Measurements from ENCODE around the gene PRRC2B.
"Not testable (repeated sequence)": the region's sequence is repeated elsewhere in the genome, so short reads cannot be mapped to it uniquely, and the experiment has no call there.

PRRC2B gene

DNA sequence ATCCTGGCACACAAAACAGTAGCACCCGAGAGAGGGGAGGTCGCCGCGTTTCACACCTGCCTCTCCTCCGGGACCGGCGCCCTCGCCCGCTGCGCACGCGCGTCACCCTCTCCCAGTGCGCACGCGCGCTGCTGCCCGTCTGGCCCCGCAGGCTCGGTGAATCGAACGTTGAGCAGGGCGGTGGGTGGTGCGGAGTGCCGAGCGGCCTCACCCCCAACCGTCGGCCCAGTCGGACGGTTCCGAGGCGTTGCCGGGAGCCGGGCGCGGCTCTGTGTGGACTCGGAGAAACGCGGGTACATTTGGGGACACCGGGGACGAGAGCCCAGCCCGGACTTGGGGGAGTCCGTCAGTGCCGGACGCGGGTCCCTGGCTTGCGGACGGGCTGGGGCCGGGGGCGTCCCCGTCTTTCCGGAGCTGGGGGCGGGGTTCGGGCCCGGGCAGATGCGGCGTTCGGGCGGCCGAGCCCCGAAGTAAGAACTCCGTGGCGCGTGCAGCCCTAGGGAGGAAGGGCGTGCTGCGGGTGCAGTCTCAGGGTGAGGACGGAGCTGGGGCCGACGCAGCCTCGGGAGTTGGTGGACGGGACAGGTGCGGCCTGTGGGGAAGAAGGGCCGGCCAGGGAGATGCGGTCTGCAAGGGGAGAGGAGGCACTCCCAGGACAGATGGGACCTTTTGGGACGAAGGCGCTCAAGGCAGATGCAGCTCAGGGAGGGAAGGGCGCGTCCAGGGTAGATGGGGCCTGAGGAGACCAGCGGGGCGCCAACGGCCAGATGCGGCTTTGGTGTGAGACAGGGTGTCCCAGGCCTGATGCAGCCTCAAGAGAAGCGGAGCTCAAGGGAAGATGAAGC lies 109.1 kb downstream of the PRRC2B start, which contains the start of gene POMT1:
TSS of gene POMT1 (plus strand) at position 138 of the 845 bp plus-strand sequence. CDS start 1,301 bp downstream, outside the sequence.
- DNase-seq (ENCODE audit: low read depth, low spot score): no peak
- H3K27ac ChIP-seq: no peak within 1 kb of the TSS

DNA sequence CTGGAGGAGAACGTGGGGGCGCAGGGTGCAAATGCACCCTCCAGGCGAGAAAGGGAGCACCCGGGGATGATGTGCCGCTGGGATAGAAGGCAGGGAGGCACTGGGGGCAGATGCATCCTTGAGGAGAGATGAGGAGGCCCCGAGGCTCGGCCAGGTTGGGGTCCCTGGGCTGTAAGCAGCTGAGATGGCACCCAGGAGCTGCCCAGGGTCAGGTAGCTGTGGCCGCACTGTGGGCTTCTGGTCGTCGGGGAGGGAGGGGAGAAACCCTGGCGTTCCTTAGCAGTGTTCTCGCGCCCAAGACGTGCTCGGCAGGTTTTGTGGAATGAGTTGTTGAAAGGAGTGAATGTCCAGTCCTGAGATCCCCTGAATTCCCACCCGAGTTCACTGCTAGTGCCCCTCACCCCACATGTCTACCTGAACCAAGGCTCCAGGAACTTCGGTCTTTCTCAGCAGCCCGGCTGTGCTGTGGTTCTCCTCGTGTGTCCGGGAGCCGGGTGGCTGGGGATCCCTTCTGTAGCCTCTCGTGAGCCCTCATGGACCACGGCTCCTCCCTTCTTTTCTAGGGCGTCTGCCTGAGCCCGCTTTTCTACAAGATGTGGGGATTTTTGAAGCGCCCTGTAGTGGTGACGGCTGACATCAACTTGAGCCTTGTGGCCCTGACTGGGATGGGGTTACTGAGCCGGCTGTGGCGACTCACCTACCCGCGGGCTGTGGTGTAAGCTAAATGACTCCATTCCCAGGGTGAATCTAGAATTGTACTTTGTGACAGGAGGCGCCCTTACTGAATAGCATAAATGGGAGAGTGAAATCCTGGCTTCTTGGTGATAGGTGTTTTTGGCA lies 110.0 kb downstream of the PRRC2B start:
- DNase-seq (ENCODE audit: low read depth, low spot score): no peak
- H3K27ac ChIP-seq: no peak overlapping the region

DNA sequence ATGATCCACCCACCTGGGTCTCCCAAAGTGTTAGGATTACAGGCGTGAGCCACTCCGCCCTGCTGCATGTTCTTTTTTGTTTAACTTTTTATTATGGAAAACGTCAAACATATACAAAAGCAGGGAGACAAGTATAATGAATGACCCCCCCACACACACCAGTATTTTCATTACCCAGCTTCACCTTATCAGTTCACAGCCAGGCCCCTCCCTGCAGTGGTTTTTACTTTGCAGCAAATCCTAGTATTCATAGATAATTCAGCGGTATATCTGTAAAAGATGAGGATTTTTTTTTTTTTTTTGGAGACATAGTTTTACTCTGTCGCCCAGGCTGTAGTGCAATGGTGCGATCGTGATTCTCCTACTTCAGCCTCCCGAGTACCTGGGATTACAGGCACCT lies 111.1 kb downstream of the PRRC2B start:
- no peak for DNase-seq (ENCODE audit: low read depth, low spot score)
- no peak overlapping the region for H3K27ac ChIP-seq

DNA sequence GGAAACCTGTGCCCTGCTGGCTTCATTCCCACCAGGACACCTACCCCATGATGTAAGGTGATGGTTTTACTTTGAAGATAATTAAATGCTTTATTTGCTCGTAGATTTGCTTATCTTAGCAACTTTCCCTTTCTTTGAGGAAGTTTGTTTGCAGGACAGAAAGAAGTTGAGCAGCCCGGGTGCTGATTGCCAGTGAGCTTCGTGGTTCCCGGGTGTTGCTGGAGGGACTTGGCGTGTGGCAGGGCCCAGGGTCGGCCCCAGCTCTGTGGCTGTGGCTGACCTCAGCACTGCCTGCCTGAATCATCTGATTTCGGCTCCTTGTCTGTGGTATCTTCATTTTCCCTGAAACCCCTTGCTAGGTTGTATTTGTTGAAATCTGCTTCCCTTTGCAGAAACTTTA lies 117.5 kb downstream of the PRRC2B start:
- H3K27ac ChIP-seq: no peak overlapping the region
- no peak for DNase-seq (ENCODE audit: low read depth, low spot score)

DNA sequence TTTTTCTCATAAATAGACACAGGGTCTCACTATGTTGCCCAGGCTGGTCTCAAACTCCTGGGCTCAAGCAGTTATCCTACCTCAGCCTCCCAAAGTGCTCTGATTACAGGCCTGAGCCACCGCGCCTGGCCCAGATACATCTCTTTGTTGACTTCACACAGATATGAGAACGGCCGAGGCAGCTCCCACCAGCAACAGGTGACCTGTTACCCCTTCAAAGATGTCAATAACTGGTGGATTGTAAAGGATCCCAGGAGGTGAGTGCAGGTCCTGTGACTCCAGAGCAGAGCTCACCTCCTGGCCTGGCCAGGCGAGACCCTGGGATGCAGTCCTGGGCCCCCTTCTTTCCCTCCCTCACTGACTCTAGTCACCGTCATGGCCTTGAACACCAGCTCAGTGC lies 118.0 kb downstream of the PRRC2B start:
- no peak for DNase-seq (ENCODE audit: low read depth, low spot score)
- H3K27ac ChIP-seq: no peak overlapping the region

DNA sequence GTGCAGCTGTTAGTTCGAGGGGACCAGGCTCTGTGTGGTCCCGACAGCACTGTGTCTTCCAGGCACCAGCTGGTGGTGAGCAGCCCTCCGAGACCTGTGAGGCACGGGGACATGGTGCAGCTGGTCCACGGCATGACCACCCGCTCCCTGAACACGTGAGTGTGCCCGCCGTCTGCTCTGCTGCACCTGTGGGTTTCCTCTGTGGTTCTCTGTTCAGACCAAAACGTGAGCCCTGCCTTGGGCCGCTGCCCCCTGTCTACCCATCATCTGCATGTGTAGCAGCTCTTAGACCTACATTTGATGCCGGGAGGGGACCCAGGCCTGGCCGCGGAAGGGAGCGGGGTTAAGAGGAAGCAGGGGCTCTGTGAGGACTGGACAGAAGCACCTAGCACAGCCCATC lies 119.3 kb downstream of the PRRC2B start:
- DNase-seq (ENCODE audit: low read depth, low spot score): no peak
- no peak overlapping the region for H3K27ac ChIP-seq

DNA sequence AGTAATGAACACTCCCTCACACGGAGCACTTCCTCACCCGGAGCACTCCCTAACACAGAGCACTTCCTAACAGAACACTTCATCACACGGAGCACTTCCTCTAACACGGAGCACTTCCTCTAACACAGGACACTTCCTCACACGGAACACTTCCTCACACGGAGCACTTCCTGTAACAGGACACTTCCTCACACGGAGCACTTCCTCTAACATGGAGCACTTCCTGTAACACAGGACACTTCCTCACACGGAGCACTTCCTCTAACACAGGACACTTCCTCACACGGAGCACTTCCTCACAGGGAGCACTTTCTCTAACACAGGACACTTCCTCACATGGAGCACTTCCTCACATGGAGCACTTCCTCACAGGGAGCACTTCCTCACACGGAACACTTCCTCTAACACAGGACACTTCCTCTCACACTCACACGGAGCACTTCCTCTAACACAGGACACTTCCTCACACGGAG lies 121.7 kb downstream of the PRRC2B start:
- DNase-seq (ENCODE audit: low read depth, low spot score); H3K27ac ChIP-seq: not testable (repeated sequence)

DNA sequence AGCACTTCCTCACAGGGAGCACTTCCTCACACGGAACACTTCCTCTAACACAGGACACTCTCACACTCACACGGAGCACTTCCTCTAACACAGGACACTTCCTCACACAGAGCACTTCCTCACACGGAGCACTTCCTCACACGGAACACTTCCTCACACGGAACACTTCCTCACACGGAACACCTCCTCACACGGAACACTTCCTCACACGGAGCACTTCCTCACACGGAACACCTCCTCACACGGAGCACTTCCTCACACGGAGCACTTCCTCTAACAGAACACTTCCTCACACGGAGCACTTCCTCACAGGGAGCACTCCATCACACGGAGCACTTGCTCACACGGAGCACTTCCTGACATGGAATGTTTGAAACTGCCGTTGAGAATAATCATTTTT lies 122.2 kb downstream of the PRRC2B start:
- no peak for DNase-seq (ENCODE audit: low read depth, low spot score)
- H3K27ac ChIP-seq: no peak overlapping the region

DNA sequence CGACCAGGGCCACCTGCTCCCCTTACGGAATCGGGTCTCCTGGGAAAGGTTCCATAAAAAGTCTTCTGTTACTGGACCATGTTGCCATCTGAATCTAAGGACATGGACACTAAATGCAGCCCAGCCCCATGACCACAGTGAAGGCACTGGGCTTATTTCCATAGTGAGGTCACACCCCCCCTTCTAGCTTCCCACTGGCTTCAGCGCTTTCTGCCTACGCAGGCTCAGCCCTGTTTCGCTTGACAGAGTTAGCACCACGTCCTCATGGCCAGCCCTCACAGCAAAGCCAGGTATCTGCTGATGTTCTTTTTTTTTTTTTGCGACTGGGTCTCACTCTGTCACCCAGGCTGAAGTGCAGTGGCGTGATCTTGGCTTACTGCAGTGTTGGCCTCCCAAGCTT lies 123.0 kb downstream of the PRRC2B start:
- no peak for DNase-seq (ENCODE audit: low read depth, low spot score)
- H3K27ac ChIP-seq: no peak overlapping the region

DNA sequence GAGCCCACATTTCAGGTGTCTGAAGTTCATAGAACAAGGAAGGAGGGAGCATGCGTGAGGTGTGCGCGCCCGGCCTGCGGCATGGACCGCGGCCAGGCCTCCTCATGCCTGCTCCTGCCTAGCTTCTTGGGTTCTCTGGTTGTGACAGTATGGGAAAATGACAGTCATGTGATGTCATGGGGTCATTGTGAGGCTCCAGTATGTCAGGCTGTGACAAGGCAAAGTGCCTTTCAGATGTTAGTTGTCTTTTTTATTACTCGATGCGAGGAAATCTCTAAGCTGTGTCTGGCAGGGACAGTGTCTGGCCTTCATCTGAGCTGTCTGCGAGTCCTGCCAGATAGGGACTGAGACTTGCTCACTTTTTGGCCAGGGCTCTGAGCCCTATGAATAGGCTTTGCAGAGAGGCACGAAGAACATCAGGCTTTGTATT lies 123.9 kb downstream of the PRRC2B start:
- H3K27ac ChIP-seq: no peak overlapping the region
- DNase-seq (ENCODE audit: low read depth, low spot score): no peak

DNA sequence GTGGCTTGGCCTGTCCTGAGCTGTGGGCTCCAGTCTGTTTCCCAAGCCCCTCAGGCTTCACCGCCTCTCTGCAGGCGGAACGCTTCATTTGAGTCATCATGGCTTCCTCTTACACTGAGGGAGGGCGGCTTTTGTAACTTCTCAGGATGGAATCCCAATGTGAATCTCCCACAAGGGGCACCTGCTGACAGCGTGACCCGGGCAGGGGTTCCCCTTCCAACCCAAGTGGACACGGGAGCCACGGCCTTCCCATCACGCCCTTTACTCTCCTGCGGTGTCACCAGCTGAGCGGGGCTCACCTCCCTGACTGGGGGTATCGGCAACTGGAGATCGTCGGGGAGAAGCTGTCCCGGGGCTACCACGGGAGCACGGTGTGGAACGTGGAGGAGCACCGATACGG lies 124.7 kb downstream of the PRRC2B start:
- DNase-seq (ENCODE audit: low read depth, low spot score): no peak
- no peak overlapping the region for H3K27ac ChIP-seq

DNA sequence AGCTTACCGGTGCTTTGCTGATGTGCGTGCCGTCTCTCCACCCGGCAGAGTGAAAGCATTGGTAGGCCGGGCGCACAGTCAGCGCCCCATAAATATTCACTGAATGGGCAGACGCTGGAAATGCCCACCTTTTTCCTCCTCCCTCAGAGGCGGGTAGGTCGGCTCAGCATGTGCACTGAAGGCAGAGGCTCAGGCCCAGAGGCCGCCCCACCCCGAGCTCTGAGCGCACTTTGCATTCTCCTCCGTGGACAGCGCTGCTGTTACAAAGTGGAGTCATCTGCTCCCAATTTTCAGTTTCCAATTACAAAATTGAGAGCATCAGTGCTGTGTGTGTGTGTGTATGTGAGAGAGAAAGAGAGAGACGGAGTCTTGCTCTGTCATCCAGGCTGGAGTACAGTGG lies 126.6 kb downstream of the PRRC2B start:
- DNase-seq (ENCODE audit: low read depth, low spot score): no peak
- no peak overlapping the region for H3K27ac ChIP-seq

DNA sequence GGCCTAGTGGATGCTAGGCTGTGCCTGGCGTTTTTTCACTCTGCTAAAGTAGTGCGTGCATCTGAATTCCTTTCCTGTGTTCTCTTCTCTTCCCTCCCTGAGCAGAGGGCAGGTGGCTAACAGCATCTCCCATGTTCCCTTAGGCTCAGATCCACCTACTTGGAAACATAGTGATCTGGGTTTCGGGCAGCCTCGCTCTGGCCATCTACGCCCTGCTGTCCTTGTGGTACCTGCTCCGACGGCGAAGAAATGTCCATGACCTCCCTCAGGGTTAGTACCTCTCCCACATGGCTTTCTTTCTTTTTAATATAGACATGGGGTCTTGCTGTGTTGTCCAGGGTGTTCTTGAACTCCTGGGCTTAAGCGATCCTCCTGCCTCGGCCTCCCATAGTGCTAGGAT lies 127.3 kb downstream of the PRRC2B start:
- no peak for DNase-seq (ENCODE audit: low read depth, low spot score)

DNA sequence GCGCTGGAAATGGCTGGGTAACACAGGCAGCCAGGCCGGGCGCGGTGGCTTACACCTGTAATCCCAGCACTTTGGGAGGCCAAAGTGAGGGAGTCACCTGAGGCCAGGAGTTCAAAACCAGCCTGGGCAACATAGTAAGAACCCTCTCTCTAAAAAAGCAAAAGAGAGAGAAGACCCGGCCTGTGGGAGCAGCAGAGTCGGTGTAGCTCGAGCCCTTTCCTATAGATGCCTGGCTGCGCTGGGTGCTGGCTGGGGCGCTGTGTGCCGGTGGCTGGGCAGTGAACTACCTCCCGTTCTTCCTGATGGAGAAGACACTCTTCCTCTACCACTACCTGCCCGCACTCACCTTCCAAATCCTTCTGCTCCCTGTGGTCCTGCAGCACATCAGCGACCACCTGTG lies 127.9 kb downstream of the PRRC2B start:
- H3K27ac ChIP-seq: no peak overlapping the region
- DNase-seq (ENCODE audit: low read depth, low spot score): no peak

More for the DNA sequence above, 127.3 kb downstream of the PRRC2B start:
- no peak overlapping the region for H3K27ac ChIP-seq

DNA sequence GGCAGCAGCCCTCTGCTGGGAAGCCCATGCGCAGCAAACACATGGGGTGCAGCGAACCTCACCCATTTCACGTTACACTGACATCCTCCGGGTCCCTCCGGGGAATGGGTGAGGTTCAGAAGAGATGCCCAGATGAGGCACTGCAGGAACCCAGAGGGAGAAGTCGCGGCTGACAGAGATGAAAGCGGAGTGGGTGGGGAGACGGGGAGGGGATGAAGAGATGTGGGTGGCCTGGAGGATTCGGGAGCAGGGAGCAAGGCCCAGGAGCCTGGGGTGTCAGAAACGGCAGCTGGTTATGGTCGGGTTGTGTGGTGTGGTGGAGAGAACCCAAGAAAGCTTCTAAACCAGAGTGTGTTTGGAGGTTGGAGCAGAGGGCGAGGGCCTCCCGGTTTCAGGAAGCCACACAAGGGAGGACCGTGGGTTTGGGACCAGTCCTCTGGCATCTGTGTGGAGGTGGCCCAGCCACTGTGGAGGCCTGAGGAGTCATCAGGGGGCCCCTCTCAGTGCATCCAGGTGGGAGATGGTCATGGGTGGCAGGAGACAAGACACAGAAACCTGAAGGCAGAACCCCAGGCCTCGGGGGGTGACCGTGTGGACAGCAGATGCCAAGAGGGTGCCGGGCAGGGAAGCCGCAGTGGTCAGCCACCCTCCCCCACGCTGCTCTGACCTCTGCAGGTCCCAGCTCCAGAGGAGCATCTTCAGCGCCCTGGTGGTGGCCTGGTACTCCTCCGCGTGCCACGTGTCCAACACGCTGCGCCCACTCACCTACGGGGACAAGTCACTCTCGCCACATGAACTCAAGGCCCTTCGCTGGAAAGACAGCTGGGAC lies 128.6 kb downstream of the PRRC2B start:
- DNase-seq (ENCODE audit: low read depth, low spot score): no peak
- no peak overlapping the region for H3K27ac ChIP-seq

DNA sequence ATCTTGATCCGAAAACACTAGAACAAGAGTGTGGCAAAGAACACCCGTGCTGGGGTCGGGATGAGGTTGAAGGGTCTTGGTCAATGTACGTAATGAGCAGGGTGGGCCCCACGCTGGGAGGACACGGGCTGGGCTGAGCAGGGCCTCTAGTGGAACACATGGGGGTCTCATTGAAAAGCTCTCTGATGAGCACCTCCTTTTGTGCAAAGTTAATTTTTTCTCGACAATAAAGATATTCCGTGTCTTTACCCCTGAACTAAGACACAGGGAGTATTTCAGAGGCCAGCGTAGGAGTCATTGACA lies 129.2 kb downstream of the PRRC2B start:
- DNase-seq (ENCODE audit: low read depth, low spot score): no peak
- no peak overlapping the region for H3K27ac ChIP-seq

DNA sequence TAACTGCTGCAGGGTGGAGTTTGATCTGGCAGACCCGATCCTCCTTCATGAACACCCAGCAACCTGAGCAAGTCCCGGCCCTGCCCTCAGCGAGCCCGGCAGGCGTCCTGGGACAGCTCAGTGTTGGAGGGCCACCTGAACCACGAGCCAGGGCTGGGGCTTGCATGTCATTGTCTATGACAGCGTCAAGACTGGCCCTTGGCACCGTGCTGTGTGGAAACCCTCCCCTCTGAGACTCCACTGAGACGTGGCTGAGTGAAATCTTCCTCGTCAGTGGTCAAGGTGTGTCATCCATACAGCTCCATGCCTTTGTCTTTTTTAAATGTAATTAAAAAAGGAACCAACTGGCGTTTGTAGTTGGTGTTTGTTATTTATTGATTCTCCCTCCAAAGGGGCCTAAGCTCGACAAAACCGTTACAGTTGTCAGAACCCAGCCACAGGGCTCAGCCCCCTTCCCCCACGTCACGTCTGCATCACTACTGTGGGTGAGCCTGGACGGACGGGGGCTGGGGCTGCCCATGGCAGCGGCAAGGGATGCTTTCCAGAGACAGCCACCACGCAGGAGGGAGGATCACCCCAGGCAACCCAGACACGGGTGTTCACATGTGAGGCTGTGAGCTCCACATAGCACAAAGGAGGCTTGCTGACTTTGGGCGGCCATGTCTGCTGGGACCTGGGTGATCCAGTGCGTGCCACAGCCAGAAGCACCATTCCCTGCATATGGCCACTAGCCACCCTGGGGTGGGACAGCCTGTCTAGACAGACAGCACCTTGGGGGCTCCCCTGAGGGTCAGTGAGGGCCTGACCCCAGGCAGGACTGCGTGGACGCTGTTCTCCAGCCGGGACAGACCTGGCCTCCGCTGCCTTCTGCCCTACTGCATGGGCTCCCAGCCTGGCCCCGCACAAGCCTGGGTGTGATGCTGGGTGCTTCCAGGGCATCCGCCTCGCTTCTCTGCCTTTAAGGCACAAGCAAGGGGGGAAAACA lies 129.9 kb downstream of the PRRC2B start:
- no peak overlapping the region for H3K27ac ChIP-seq
- no peak for DNase-seq (ENCODE audit: low read depth, low spot score)

DNA sequence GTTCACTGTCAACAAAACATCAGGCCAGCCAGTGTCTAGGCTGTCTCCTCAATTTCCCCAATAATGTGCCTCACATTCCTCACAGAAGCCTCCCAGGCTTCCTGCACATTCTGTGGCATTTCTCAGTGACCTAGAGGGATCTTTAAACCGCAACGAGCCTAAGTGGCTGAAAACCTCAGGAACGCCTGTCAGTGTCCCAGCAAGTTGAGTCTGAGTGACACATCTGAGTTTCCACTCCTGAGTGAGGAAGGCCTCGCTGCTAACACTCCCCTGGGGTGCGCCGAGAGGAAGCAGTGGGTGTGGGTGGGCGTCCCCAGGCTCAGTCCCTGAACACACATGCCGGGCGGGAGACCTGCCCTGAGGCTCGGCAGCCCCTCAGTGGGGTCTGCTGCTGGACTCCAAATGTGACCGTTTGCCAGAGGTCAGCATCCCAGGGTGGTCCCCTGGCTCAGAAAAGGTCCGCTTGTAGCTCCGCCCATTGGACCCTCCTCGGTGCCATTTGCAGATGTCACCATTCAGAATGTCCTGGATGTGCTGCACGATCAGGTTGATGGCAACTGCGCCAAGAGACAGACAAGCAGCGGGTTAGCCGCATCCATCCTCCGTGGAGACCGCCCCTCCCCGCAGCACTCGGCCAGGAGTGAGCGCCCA lies 130.9 kb downstream of the PRRC2B start:
- DNase-seq (ENCODE audit: low read depth, low spot score): no peak
- no peak overlapping the region for H3K27ac ChIP-seq

Data from epithelial cell of prostate (primary cell).